Hepatic stellate cell (primary cell): Measurements from ENCODE around the gene UBE2L5.
"Not testable (repeated sequence)": the region's sequence is repeated elsewhere in the genome, so short reads cannot be mapped to it uniquely, and the experiment has no call there.

ENCODE experiments used
- DNase-seq: peaks from one replicate; pipeline ENCODE4 v3.0.0; 2011; ENCODE audit warnings: low spot score

The UBE2L5 gene

GRCh38 chr13:30440910-30441703 lies 18.8 kb downstream of the UBE2L5 start:
- DNase-seq, result no peak

GRCh38 chr13:30442926-30443325 lies 20.6 kb downstream of the UBE2L5 start:
- DNase-seq, result no peak

- DNase-seq, result not testable (repeated sequence)
These were observed 21.2 kb downstream of the UBE2L5 start for GRCh38 chr13:30443491-30443890.

- DNase-seq, result no peak
These were observed 21.7 kb downstream of the UBE2L5 start for GRCh38 chr13:30443957-30444404.

- no peak for DNase-seq
These were observed 23.8 kb downstream of the UBE2L5 start for GRCh38 chr13:30446126-30446500.

GRCh38 chr13:30448441-30448840 lies 26.1 kb downstream of the UBE2L5 start:
- no peak for DNase-seq

GRCh38 chr13:30450066-30450465 lies 27.8 kb downstream of the UBE2L5 start:
- DNase-seq, result no peak

GRCh38 chr13:30451476-30451875 lies 29.2 kb downstream of the UBE2L5 start:
- DNase-seq, result not testable (repeated sequence)

GRCh38 chr13:30453727-30454126 lies 31.4 kb downstream of the UBE2L5 start:
- DNase-seq, result no peak

- DNase-seq, result no peak
These were observed 32.7 kb downstream of the UBE2L5 start for GRCh38 chr13:30454991-30455390.

- no peak for DNase-seq
These were observed 34.0 kb downstream of the UBE2L5 start for GRCh38 chr13:30456290-30456689.

- DNase-seq, result no peak
These were observed 35.1 kb downstream of the UBE2L5 start for GRCh38 chr13:30457306-30457891.

GRCh38 chr13:30461279-30462066 lies 39.2 kb downstream of the UBE2L5 start:
- DNase-seq, result peak; percentile 20

- peak; percentile 40 for DNase-seq
These were observed 41.6 kb downstream of the UBE2L5 start for GRCh38 chr13:30463787-30464495.

- peak; percentile 68 for DNase-seq
These were observed 42.4 kb downstream of the UBE2L5 start for GRCh38 chr13:30464496-30465342.

- DNase-seq, result no peak
These were observed 43.0 kb downstream of the UBE2L5 start for GRCh38 chr13:30465343-30465592.

- DNase-seq, result peak; percentile 98
These were observed 43.5 kb downstream of the UBE2L5 start, which contains the start of gene HMGB1 for GRCh38 chr13:30465593-30466357. Gene HMGB1, minus strand, starts transcription at chr13:30465936. Its CDS starts 2,256 bp downstream, at chr13:30463680.

GRCh38 chr13:30466358-30466714 lies 44.0 kb downstream of the UBE2L5 start:
- DNase-seq, result peak; percentile 29

- DNase-seq, result no peak
These were observed 44.6 kb downstream of the UBE2L5 start for GRCh38 chr13:30466841-30467252.

GRCh38 chr13:30473675-30474074 lies 51.4 kb downstream of the UBE2L5 start:
- DNase-seq, result no peak
